Mucosa of descending colon (tissue), 3 donors: ENCODE data around the gene NPBWR2. TPM values are rescaled to one million over a fixed set of nuclear protein-coding genes. Genes with fewer than 3 reads are reported as not detected.
A peak's percentile ranks its signal among the peaks of the same experiment; 100 is the strongest.
"Not testable (repeated sequence)": the region's sequence is repeated elsewhere in the genome, so short reads cannot be mapped to it uniquely, and the experiment has no call there.

Source experiments
- ATAC-seq: fragments of 200-7000 bp; cut with Tn5 transposase; one replicate; pipeline ENCODE4 v1.9.1; 2020; ENCODE audit warnings: mild to moderate bottlenecking, moderate library complexity
- DNase-seq, 3 donors: peaks; one replicate each; pipeline ENCODE4 v3.0.0-alpha.2; 2020
- H3K36me3 ChIP-seq: fragments of 200-600 bp; one replicate; pipeline ENCODE4 v1.8.0; 2021; ENCODE audit warnings: low read depth, mild to moderate bottlenecking
- H3K4me1 ChIP-seq: fragments of 200-600 bp; one replicate; pipeline ENCODE4 v1.8.0; 2021; ENCODE audit warnings: low read depth, mild to moderate bottlenecking
- H3K4me3 ChIP-seq: fragments of 200-600 bp; one replicate; pipeline ENCODE4 v1.8.0; 2021; ENCODE audit warnings: mild to moderate bottlenecking
- H3K9me3 ChIP-seq: fragments of 200-600 bp; one replicate; pipeline ENCODE4 v1.8.0; 2021; ENCODE audit warnings: mild to moderate bottlenecking
- intact Hi-C, 2 donors: fragments of 100-400 bp; cut with DNase I in 1 of 2; cut with micrococcal nuclease in 1 of 2; formaldehyde crosslinking; loops; one replicate each; pipeline versions ENCODE4 v1.11.0 to v1.11.1; 2022; cut with DNase I, micrococcal nuclease
- total RNA-seq, 3 donors: library from RNA; stranded (reverse); fragmentation: NEBNext Ultra II Directional in 2 of 3; extraction: Animal tissue kit (Norgen Biotek cat#: 25700) in 2 of 3; gene quantifications; one replicate each; pipeline versions ENCODE4 v1.2.1 to v1.2.4, GENCODE V29; 2021 to 2023
- TF ChIP-seq, protein P1 (sequence below): fragments of 200-600 bp; IDR thresholded peaks from one replicate; pipeline ENCODE4 v1.8.0; 2022; ENCODE audit warnings: antibody characterized with exemption, mild to moderate bottlenecking
- donor health status: DM: no; HTN: no; CAD: no; lungs with moderate emphysema.
- donor health status: DM: no; HTN: no; CAD: no.
- donor health status: DM: no; HTN: yes; CAD: no.

The NPBWR2 gene
- total RNA-seq, 3 donors from 2014 or later: not detected

GRCh38 chr20:64133951-64134407 lies 26.6 kb upstream of the NPBWR2 start:
- Histone ChIP-seq H3K9me3 (no peaks in the 10 kb centered on the region), H3K36me3 (no peaks in the 10 kb centered on the region), H3K4me3 (no peak overlapping the region), H3K4me1 (no peaks in the 10 kb centered on the region)
- ATAC-seq: no peak
- intact Hi-C loops: no loop called here
- no peak for DNase-seq
- TF ChIP-seq, protein P1, sequence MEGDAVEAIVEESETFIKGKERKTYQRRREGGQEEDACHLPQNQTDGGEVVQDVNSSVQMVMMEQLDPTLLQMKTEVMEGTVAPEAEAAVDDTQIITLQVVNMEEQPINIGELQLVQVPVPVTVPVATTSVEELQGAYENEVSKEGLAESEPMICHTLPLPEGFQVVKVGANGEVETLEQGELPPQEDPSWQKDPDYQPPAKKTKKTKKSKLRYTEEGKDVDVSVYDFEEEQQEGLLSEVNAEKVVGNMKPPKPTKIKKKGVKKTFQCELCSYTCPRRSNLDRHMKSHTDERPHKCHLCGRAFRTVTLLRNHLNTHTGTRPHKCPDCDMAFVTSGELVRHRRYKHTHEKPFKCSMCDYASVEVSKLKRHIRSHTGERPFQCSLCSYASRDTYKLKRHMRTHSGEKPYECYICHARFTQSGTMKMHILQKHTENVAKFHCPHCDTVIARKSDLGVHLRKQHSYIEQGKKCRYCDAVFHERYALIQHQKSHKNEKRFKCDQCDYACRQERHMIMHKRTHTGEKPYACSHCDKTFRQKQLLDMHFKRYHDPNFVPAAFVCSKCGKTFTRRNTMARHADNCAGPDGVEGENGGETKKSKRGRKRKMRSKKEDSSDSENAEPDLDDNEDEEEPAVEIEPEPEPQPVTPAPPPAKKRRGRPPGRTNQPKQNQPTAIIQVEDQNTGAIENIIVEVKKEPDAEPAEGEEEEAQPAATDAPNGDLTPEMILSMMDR: no peak

- no peaks in the 10 kb centered on the region for H3K9me3 ChIP-seq
- TF ChIP-seq, protein P1: no peak
- DNase-seq (no peak), ATAC-seq (peak; percentile 22)
- no peaks in the 10 kb centered on the region for H3K36me3 ChIP-seq
- no peaks in the 10 kb centered on the region for H3K4me1 ChIP-seq
- no peak overlapping the region for H3K4me3 ChIP-seq
- intact Hi-C loops: no loop called here
Measured at GRCh38 chr20:64131406-64131805, 24.0 kb upstream of the NPBWR2 start.

GRCh38 chr20:64130876-64131275 lies 23.5 kb upstream of the NPBWR2 start:
- ATAC-seq: no peak
- Histone ChIP-seq H3K4me3 (no peak overlapping the region), H3K9me3 (no peaks in the 10 kb centered on the region), H3K4me1 (no peaks in the 10 kb centered on the region), H3K36me3 (no peaks in the 10 kb centered on the region)
- TF ChIP-seq, protein P1: no peak
- intact Hi-C loops: no loop called here
- no peak for DNase-seq

DNA sequence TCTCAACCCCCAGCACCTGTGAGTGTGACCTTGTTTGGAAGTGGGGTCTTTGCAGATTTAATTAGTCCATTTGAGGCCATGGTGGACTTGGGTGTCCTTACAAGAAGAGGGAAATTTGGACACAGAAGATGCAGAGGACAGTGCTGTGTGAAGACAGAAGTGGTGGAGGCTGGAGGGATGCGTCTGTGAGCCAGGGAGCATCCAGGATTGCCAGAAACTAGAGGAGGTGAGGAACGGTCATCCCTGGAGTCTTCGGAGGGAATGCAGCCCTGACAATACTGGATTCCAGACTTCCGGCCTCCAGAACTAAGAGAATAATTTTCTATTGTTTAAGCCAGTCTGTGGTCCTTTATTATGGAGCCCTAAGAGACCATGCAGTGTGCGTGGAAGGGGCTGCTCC lies 22.9 kb upstream of the NPBWR2 start:
- Histone ChIP-seq H3K4me1 (no peaks in the 10 kb centered on the region), H3K9me3 (no peaks in the 10 kb centered on the region), H3K36me3 (no peaks in the 10 kb centered on the region), H3K4me3 (no peak overlapping the region)
- no peak for ATAC-seq
- TF ChIP-seq, protein P1: no peak
- intact Hi-C loops: no loop called here
- no peak for DNase-seq

- no peak for DNase-seq
- TF ChIP-seq, protein P1: no peak
- no peaks in the 10 kb centered on the region for H3K4me1 ChIP-seq
- ATAC-seq: no peak
- intact Hi-C loops: no loop called here
- no peaks in the 10 kb centered on the region for H3K36me3 ChIP-seq
- H3K4me3 ChIP-seq: no peak overlapping the region
- no peaks in the 10 kb centered on the region for H3K9me3 ChIP-seq
Measured at GRCh38 chr20:64129146-64129782, 21.9 kb upstream of the NPBWR2 start.

DNA sequence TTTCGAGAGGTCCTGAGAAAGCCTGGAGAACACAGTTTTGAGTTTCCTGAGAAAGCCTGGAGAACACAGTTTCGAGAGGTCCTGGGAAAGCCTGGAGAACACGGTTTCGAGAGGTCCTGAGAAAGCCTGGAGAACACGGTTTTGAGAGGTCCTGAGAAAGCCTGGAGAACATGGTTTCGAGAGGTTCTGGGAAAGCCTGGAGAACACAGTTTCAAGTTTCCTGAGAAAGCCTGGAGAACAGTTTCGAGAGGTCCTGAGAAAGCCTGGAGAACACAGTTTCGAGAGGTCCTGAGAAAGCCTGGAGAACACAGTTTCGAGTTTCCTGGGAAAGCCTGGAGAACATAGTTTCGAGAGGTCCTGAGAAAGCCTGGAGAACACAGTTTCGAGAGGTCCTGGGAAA lies 16.2 kb upstream of the NPBWR2 start:
- DNase-seq, ATAC-seq, H3K9me3 ChIP-seq, H3K4me3 ChIP-seq, H3K36me3 ChIP-seq, H3K4me1 ChIP-seq, intact Hi-C loops: not testable (repeated sequence)

DNA sequence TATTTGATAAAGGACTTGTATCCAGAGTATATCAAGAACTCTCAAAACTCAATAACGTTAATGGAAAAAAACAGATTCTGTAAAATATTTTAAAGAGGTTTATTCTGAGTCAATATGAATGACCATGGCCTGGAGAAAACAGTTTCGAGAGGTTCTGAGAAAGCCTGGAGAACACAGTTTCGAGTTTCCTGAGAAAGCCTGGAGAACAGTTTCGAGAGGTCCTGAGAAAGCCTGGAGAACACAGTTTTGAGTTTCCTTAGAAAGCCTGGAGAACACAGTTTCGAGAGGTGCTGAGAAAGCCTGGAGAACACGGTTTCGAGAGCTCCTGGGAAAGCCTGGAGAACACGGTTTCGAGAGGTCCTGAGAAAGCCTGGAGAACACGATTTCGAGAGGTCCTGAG lies 15.6 kb upstream of the NPBWR2 start:
- H3K4me3 ChIP-seq, ATAC-seq, intact Hi-C loops, DNase-seq, H3K9me3 ChIP-seq, H3K36me3 ChIP-seq, H3K4me1 ChIP-seq: not testable (repeated sequence)
